Measurements from ENCODE around the gene GATB. TPM values are rescaled to one million over a fixed set of nuclear protein-coding genes. Genes with fewer than 3 reads are reported as not detected.

Gene GATB
- polyA plus RNA-seq, 1 donor: 17.4 TPM

DNA sequence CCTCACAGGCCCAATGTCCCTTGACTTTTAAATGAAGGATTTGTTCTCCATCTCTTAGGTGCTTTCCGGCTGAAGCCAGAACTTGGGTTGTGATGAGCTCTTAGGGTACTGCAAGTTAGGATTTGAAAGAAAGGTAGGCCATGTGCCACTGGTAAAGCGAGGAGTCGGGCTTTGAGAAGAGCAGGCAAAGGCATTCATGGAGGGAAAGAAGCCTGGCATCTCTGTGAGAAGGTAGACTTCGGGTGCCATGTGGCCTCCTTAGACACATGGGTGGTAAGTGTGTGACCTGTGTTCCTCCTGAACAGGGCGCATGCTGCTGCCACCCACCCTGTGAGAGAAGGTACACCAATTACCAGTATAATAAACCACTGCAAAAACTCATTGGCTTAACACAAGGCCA lies 102.9 kb downstream of the GATB start:
- H3K27me3 ChIP-seq (ENCODE audit: control insufficient read depth, insufficient read depth, low read length): no peaks in the 10 kb centered on the region
- no peak overlapping the region for H3K4me3 ChIP-seq (ENCODE audit: low read length)
- DNase-seq: no peak
- WGBS (ENCODE audit: insufficient coverage, low lambda C conversion rate): no CpG with 5 or more reads among the region's 5 CpGs
- peaks cover 17% of the 10 kb centered on the region for H3K36me3 ChIP-seq (ENCODE audit: control insufficient read depth, insufficient read depth, low read length)
- H3K27ac ChIP-seq (ENCODE audit: low read length): no peak overlapping the region
- H3K4me1 ChIP-seq (ENCODE audit: control insufficient read depth, insufficient read depth, low read length): no peaks in the 10 kb centered on the region
- H3K9me3 ChIP-seq (ENCODE audit: control insufficient read depth, low read depth, low read length): no peaks in the 10 kb centered on the region

DNA sequence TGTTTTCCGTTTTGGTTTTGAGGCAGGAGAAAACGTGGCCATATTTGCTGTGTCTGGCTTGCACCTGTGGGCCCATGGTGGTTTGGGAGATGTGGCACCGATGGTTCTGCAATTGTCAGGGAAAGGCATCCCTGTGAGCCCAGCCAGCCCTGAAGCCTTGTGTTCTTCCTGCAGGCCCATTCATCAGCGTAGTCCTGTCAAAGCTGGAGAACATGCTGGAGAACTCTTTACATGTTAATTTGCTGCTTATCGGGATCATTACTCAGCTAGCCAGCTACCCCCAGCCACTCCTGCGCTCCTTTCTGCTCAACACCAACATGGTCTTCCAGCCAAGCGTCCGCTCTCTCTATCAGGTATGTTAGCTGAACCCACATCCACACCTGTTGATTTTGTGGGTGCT lies 104.7 kb downstream of the GATB start:
- no peak overlapping the region for H3K27ac ChIP-seq (ENCODE audit: low read length)
- no peaks in the 10 kb centered on the region for H3K27me3 ChIP-seq (ENCODE audit: control insufficient read depth, insufficient read depth, low read length)
- 92% methylated on average over 2 of the region's 8 CpGs for WGBS (ENCODE audit: insufficient coverage, low lambda C conversion rate)
- no peak overlapping the region for H3K4me3 ChIP-seq (ENCODE audit: low read length)
- H3K4me1 ChIP-seq (ENCODE audit: control insufficient read depth, insufficient read depth, low read length): no peaks in the 10 kb centered on the region
- H3K9me3 ChIP-seq (ENCODE audit: control insufficient read depth, low read depth, low read length): no peaks in the 10 kb centered on the region
- peaks cover 11% of the 10 kb centered on the region for H3K36me3 ChIP-seq (ENCODE audit: control insufficient read depth, insufficient read depth, low read length)
- DNase-seq: no peak

DNA sequence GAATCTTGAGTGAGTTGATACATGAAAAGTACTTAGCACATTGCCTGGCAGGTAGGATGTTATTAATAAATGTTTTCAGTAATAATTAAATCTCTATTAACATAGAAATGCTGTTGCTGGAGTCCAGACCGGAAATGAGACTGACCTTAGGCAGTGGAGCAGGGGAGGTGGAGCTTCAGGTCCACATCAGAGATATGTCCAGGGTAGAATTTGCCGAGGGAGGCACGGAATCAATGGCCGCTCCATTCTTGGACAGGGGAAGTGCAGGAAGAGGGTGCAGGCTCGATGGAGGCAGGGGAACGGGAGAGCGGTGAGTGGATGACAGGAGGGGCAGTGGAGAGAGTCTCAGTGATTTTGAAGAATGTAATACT lies 107.3 kb downstream of the GATB start:
- H3K4me3 ChIP-seq (ENCODE audit: low read length): no peak overlapping the region
- H3K27me3 ChIP-seq (ENCODE audit: control insufficient read depth, insufficient read depth, low read length): no peaks in the 10 kb centered on the region
- whole genome bisulfite sequencing (ENCODE audit: insufficient coverage, low lambda C conversion rate): 88% methylated on average over 6 of the region's 7 CpGs
- H3K4me1 ChIP-seq (ENCODE audit: control insufficient read depth, insufficient read depth, low read length): no peaks in the 10 kb centered on the region
- no peaks in the 10 kb centered on the region for H3K9me3 ChIP-seq (ENCODE audit: control insufficient read depth, low read depth, low read length)
- no peak overlapping the region for H3K27ac ChIP-seq (ENCODE audit: low read length)
- DNase-seq: no peak
- H3K36me3 ChIP-seq (ENCODE audit: control insufficient read depth, insufficient read depth, low read length): peaks cover 16% of the 10 kb centered on the region

DNA sequence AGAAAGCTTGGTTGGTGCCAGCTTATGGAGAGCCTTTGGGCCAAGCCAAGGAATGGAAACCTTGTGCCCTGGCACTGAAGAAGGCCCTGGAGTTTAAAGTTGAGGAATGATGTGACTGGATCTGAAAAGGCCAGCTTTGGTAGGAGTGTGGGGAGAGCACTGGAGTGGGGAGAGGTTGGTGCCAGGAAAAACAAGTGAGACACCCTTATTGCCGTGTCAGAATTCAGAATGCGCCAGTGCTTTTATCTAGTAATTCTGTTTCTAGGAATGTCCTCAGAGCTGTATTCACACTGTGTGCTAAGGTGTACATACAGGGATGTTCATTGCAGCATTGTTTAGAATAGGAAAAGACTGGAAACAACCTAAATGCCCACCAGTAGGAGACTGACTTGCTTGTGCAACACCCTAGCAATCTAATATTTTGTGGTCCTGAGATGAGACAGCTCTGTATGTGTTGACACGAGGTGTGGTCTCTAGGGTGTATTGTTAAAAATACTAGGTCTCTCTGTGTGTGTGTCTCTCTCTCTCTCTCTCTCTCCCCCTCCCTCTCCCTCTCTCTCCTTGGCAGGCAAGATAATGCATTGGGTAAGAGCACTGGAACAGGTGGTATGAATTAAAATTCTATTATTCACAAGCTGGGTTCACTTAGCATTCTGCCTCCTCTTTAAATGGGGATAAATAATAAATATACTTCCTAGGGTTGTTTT lies 107.8 kb downstream of the GATB start:
- Histone ChIP-seq H3K36me3 (ENCODE audit: control insufficient read depth, insufficient read depth, low read length) (peaks cover 13% of the 10 kb centered on the region), H3K27me3 (ENCODE audit: control insufficient read depth, insufficient read depth, low read length) (no peaks in the 10 kb centered on the region), H3K4me3 (ENCODE audit: low read length) (no peak overlapping the region), H3K4me1 (ENCODE audit: control insufficient read depth, insufficient read depth, low read length) (no peaks in the 10 kb centered on the region), H3K9me3 (ENCODE audit: control insufficient read depth, low read depth, low read length) (no peaks in the 10 kb centered on the region), H3K27ac (ENCODE audit: low read length) (no peak overlapping the region)
- WGBS (ENCODE audit: insufficient coverage, low lambda C conversion rate): no CpG with 5 or more reads among the region's 3 CpGs
- no peak for DNase-seq

DNA sequence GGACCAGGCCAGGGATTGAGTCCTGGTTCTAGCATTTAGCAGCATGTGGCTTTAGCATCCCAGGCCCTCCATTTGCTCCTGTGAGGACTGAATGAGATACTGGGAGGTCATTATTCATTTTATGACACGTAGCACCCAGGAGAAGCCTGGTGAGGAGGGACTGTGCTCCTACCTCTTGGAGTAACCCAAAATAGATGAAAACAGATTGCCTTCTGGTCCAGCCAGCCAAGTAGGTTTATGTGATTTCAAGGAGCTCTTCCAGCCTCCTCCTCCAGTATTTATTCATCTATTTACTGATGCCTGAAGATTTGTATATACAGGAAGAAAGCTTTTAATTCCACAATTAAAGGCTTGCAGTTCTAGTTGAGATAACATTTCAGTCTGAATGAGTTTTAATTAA lies 109.3 kb downstream of the GATB start:
- no peak for DNase-seq
- H3K4me3 ChIP-seq (ENCODE audit: low read length): no peak overlapping the region
- no peaks in the 10 kb centered on the region for H3K27me3 ChIP-seq (ENCODE audit: control insufficient read depth, insufficient read depth, low read length)
- H3K4me1 ChIP-seq (ENCODE audit: control insufficient read depth, insufficient read depth, low read length): no peaks in the 10 kb centered on the region
- no peak overlapping the region for H3K27ac ChIP-seq (ENCODE audit: low read length)
- whole genome bisulfite sequencing (ENCODE audit: insufficient coverage, low lambda C conversion rate): no CpG with 5 or more reads among the region's 1 CpG
- H3K36me3 ChIP-seq (ENCODE audit: control insufficient read depth, insufficient read depth, low read length): peaks cover 8% of the 10 kb centered on the region
- H3K9me3 ChIP-seq (ENCODE audit: control insufficient read depth, low read depth, low read length): no peaks in the 10 kb centered on the region

DNA sequence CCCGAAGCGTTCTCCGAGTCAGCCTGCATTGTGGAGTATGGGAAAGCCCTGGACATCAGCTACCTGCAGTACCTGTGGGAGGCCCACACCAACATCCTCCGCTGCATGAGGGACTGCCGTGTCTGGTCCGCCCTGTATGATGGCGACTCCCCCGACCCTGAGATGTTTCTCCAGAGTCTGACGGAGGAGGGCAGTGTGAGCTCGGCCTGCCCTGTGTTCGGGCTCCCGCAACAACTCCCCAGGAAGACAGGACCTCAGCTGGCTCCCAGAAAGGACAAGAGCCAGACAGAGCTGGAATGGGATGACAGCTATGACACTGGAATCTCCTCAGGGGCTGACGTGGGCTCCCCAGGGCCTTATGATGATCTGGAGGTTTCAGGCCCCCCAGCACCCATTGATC lies 111.3 kb downstream of the GATB start:
- H3K36me3 ChIP-seq (ENCODE audit: control insufficient read depth, insufficient read depth, low read length): peaks cover 9% of the 10 kb centered on the region
- H3K4me3 ChIP-seq (ENCODE audit: low read length): no peak overlapping the region
- no peaks in the 10 kb centered on the region for H3K9me3 ChIP-seq (ENCODE audit: control insufficient read depth, low read depth, low read length)
- no CpG with 5 or more reads among the region's 13 CpGs for WGBS (ENCODE audit: insufficient coverage, low lambda C conversion rate)
- no peaks in the 10 kb centered on the region for H3K4me1 ChIP-seq (ENCODE audit: control insufficient read depth, insufficient read depth, low read length)
- H3K27me3 ChIP-seq (ENCODE audit: control insufficient read depth, insufficient read depth, low read length): no peaks in the 10 kb centered on the region
- no peak for DNase-seq
- H3K27ac ChIP-seq (ENCODE audit: low read length): no peak overlapping the region

DNA sequence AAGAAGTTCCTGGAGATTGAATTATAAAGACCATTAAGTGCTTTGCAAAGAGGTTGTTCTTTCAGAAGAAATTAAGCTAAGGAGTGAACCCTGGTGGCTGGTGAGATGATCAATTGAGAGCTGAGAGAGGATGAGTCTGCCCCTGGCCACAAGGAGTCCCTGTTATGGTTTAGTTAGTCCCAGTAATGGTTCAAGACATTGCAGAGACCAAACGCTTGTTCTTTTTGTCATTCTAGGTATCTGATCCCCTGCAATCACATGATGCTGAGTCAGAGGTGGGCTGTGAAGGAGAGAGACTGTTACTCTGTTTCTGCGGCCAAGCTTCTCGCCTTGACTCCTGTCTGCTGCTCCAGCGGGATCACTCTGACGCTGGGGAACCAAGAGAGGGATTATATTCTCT lies 114.5 kb downstream of the GATB start:
- H3K36me3 ChIP-seq (ENCODE audit: control insufficient read depth, insufficient read depth, low read length): peaks cover 9% of the 10 kb centered on the region
- H3K4me3 ChIP-seq (ENCODE audit: low read length): no peak overlapping the region
- no peak overlapping the region for H3K27ac ChIP-seq (ENCODE audit: low read length)
- H3K27me3 ChIP-seq (ENCODE audit: control insufficient read depth, insufficient read depth, low read length): no peaks in the 10 kb centered on the region
- WGBS (ENCODE audit: insufficient coverage, low lambda C conversion rate): no CpG with 5 or more reads among the region's 5 CpGs
- no peaks in the 10 kb centered on the region for H3K9me3 ChIP-seq (ENCODE audit: control insufficient read depth, low read depth, low read length)
- no peak for DNase-seq
- H3K4me1 ChIP-seq (ENCODE audit: control insufficient read depth, insufficient read depth, low read length): no peaks in the 10 kb centered on the region

DNA sequence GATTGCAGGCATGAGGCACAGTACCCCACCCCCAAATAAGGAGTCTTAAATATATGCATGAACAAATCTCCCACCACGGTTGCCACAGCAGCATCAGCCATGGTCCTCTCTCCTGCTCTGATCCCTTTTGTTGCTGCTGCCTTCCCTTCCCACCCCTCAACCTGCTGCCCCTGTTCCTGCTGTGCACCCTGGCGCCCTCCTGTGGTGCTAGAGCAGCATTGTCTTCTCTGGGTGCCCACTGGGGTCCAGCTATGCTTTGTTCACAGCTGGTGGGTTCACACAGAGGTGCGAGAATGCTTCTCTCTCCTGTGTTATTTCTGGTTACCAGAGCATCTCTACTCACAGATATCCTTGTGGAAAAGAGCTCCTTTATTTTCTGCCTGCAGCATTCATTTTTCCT lies 116.2 kb downstream of the GATB start:
- DNase-seq: no peak
- H3K27ac ChIP-seq (ENCODE audit: low read length): no peak overlapping the region
- H3K4me3 ChIP-seq (ENCODE audit: low read length): no peak overlapping the region
- H3K4me1 ChIP-seq (ENCODE audit: control insufficient read depth, insufficient read depth, low read length): no peaks in the 10 kb centered on the region
- no peaks in the 10 kb centered on the region for H3K9me3 ChIP-seq (ENCODE audit: control insufficient read depth, low read depth, low read length)
- H3K27me3 ChIP-seq (ENCODE audit: control insufficient read depth, insufficient read depth, low read length): no peaks in the 10 kb centered on the region
- WGBS (ENCODE audit: insufficient coverage, low lambda C conversion rate): no CpG with 5 or more reads among the region's 3 CpGs
- peaks cover 4% of the 10 kb centered on the region for H3K36me3 ChIP-seq (ENCODE audit: control insufficient read depth, insufficient read depth, low read length)

DNA sequence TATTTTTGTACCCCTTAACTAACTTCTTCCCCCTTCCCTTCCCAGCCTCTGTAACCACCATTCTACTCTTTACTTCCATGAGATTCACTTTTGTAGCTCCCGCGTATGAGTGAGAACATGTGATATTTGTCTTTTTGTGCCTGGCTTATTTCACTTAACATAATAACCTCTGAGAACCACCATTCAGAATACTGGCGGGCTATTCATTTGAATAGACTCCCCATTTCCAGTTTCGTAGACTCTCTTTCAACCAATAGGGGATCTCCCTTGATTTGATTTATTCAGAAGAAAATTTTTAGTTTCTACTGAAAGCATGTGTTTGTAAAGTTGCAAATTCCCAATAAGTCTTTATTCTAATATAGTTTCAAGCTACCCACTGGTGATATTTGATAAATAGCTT lies 117.2 kb downstream of the GATB start:
- Histone ChIP-seq H3K27me3 (ENCODE audit: control insufficient read depth, insufficient read depth, low read length) (no peaks in the 10 kb centered on the region), H3K36me3 (ENCODE audit: control insufficient read depth, insufficient read depth, low read length) (peaks cover 2% of the 10 kb centered on the region), H3K9me3 (ENCODE audit: control insufficient read depth, low read depth, low read length) (no peaks in the 10 kb centered on the region), H3K4me3 (ENCODE audit: low read length) (no peak overlapping the region), H3K4me1 (ENCODE audit: control insufficient read depth, insufficient read depth, low read length) (no peaks in the 10 kb centered on the region), H3K27ac (ENCODE audit: low read length) (no peak overlapping the region)
- no CpG with 5 or more reads among the region's 4 CpGs for WGBS (ENCODE audit: insufficient coverage, low lambda C conversion rate)
- DNase-seq: no peak

DNA sequence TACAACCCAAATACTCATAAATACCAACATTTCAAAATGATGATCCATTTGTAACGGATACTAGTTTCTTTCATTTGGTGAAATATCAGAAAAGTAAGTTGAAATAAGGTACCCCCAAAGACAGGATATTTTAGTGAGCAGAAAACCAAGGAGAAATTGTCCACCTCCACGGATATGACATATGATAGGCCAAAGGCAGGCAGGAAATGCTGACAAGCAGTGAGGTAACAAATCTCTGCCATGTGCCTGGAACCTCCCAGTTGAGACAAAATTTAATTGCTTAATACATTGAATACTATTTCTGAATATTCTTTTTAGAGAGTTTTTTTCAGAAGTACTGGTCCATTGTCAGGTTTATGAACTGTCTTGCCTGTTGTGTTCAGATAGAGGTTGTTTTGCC lies 118.8 kb downstream of the GATB start:
- Histone ChIP-seq H3K27me3 (ENCODE audit: control insufficient read depth, insufficient read depth, low read length) (no peaks in the 10 kb centered on the region), H3K36me3 (ENCODE audit: control insufficient read depth, insufficient read depth, low read length) (peaks cover 2% of the 10 kb centered on the region), H3K4me3 (ENCODE audit: low read length) (no peak overlapping the region), H3K4me1 (ENCODE audit: control insufficient read depth, insufficient read depth, low read length) (no peaks in the 10 kb centered on the region), H3K27ac (ENCODE audit: low read length) (no peak overlapping the region), H3K9me3 (ENCODE audit: control insufficient read depth, low read depth, low read length) (no peaks in the 10 kb centered on the region)
- WGBS (ENCODE audit: insufficient coverage, low lambda C conversion rate): no CpG with 5 or more reads among the region's 2 CpGs
- no peak for DNase-seq

DNA sequence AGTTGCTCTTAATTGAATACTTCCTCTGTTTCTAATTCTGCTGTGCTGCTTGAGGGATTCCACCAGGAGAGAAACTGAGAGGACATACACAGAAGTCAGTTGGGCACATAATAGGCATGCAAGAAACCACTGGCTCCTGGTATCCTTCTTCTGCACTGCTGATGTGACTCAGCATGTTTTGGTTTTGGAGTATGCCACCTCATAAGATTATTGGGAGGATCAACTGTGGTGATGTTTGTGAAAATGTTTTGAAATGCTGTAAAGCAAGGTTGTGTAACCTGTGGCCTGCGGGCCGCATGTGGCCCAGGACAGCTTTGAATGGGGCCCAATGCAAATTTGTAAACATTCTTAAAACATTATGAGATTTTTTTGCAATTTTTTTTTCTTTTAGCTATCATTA lies 119.6 kb downstream of the GATB start:
- H3K4me3 ChIP-seq (ENCODE audit: low read length): no peak overlapping the region
- DNase-seq: no peak
- WGBS (ENCODE audit: insufficient coverage, low lambda C conversion rate): 100% methylated on average over 1 of the region's 2 CpGs

More for the DNA sequence above, 119.6 kb downstream of the GATB start:
- Histone ChIP-seq H3K4me1 (ENCODE audit: control insufficient read depth, insufficient read depth, low read length) (no peaks in the 10 kb centered on the region), H3K9me3 (ENCODE audit: control insufficient read depth, low read depth, low read length) (no peaks in the 10 kb centered on the region), H3K36me3 (ENCODE audit: control insufficient read depth, insufficient read depth, low read length) (no peaks in the 10 kb centered on the region), H3K27me3 (ENCODE audit: control insufficient read depth, insufficient read depth, low read length) (no peaks in the 10 kb centered on the region), H3K27ac (ENCODE audit: low read length) (no peak overlapping the region)
